ENCODE measurements around the gene SHROOM3.

SHROOM3 gene

DNA sequence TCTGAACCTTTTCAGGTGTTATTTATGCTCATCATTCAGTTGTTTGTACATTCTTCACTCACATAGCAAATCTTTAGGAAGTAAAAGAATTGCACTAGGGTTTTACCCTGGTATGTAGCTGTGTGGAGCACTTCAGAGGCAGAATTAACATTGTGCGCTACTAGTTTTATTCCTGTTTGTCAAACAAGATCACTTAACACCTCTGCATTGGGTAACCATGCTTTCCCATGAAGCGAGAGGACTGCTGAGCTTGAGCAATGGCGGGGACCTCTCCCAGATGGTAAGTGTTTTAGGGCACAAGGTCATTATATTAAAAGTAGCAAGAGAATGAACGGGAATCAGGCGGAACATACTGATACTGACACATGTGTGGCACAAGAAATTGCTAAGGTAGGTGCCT lies 59.2 kb downstream of the SHROOM3 start:
- DNase-seq (ENCODE audit: low read depth): no peak

DNA sequence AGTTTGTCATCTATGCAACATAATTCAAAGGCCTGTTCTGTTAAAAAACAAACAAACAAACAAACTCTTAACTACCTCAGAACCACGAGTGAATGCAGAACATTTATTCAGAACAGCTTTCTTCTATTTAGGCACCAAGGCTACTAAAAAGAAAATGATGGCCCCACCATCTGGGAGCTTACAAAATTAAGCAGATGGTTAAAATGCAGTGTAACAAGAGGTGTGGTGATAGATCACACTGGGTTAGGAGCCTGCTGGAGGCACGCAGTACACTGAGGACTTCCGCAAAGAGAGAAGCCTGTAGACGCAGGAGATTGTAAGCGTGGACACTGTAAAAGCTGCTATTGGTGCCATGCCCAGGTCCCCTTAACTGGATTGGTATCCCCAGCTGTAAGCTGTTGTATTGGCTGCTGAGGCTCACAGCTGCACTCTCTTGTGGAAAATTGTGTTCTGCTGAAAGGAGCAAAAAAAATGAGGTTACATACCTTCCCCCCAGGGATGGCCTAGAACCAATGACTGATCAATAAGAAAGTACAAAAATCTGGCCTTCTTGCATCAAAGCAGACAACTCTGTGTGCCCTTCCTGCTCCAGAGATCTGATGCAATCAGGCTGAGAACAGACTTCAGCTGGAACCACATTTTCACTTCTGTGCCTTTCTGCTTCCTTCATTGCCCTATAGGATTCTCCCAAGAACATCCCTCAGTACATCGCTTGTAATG lies 60.0 kb downstream of the SHROOM3 start:
- no peak for DNase-seq (ENCODE audit: low read depth)

DNA sequence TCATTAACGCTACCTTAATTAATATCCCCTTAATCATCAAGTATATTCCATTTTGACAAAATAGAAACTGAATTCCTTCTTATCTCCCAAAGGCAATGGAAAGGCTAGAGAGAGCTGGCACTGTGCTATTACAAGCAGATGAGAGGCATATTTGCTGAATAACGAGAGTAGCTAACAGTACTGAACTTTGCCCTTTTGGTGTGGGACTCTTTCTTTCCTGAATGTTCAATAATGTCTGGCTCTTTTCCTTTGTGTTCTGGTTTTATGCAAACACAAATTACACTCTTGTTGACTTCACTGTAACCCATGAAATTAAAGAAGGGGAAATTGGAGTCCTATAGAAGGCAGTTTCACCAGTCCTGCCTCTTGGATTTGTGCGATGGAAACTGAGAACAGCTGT lies 63.5 kb downstream of the SHROOM3 start:
- no peak for DNase-seq (ENCODE audit: low read depth)

- DNase-seq (ENCODE audit: low read depth): no peak
Measured at GRCh38 chr4:76499461-76499860, 64.4 kb downstream of the SHROOM3 start.

- DNase-seq (ENCODE audit: low read depth): no peak
Measured at GRCh38 chr4:76502886-76503285, 67.9 kb downstream of the SHROOM3 start.

DNA sequence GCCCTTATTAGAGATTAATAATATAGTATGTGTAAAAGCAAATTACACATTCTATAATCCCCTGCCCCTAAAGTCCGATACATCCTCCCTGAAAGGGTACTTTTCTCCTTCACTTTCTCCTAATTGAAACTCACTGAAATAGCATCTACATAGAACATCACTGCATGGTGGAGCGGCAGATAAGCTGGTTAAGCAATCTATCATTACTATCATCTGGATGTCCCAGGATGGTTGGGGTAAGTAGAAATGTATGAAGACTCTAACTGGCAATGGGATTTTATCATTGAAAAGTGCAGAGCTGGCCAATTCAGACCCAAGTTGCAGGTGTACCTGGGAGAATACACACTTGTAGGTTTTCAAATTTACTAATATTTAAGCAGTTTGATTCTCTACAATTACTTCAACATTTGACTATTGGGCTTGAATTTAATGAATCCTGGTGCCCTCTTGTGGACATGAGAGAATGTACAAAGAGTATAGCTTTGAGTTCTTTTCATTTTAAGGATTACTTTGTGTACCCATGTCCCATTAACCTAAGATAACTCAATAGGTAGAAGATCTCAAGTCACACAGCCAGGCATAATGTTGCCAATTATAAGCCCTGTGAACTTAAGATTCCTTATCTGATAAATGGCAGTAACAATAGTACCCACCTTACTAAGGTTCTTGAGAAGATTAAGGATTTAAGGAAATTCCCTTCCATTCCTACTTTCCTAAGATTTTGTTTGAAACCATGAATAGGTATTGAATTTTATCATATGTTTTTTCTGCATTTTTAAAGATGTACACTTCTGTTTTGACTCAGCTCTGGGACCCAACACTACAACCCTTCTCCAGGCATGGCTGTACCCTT lies 69.8 kb downstream of the SHROOM3 start:
- peak; percentile 42 for DNase-seq (ENCODE audit: low read depth)

DNA sequence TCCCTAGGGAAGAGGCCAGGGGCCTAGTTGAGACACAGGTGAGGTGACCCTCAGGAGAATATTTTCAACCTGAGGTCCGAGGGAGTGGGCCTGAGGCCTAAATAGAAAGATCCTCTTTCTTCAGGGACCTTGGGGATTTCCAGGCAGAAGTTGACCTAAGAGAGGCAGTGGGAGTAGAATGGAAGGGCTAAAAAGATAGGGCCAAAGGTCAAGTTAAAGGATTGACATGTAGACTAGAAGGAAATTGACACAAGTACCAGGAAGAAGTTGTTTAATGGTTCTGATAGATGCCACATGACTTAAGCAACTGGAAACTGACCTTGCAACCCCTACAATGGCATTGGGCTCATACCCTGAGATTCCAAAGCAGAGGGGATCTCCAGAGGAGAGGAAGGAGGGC lies 76.9 kb downstream of the SHROOM3 start:
- no peak for DNase-seq (ENCODE audit: low read depth)

GRCh38 chr4:76513482-76513881 lies 78.5 kb downstream of the SHROOM3 start:
- no peak for DNase-seq (ENCODE audit: low read depth)

DNA sequence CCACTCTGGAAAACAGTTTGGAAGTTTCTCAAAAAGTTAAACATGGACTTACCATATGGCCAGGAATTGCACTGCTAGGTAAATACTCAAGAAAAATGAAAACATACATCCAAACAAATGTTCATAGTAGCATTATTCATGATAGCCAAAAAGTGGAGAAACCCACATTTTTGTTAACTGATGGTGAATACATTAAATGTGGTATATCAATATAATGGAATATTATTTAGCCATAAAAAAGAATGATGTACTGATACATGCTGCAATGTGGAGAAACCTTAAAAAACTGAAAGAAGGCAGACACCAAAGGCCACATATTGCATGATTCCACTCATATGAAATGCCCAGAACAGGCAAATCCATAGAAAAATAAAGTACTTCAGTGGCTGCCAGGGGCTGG lies 79.1 kb downstream of the SHROOM3 start:
- DNase-seq (ENCODE audit: low read depth): no peak

GRCh38 chr4:76515975-76516843 lies 81.2 kb downstream of the SHROOM3 start:
- no peak for DNase-seq (ENCODE audit: low read depth)

GRCh38 chr4:76518241-76518640 lies 83.2 kb downstream of the SHROOM3 start:
- no peak for DNase-seq (ENCODE audit: low read depth)

- no peak for DNase-seq (ENCODE audit: low read depth)
Measured at GRCh38 chr4:76523593-76523992, 88.6 kb downstream of the SHROOM3 start.

GRCh38 chr4:76525751-76526150 lies 90.7 kb downstream of the SHROOM3 start:
- DNase-seq (ENCODE audit: low read depth): no peak

GRCh38 chr4:76526585-76526990 lies 91.6 kb downstream of the SHROOM3 start:
- DNase-seq (ENCODE audit: low read depth): no peak

DNA sequence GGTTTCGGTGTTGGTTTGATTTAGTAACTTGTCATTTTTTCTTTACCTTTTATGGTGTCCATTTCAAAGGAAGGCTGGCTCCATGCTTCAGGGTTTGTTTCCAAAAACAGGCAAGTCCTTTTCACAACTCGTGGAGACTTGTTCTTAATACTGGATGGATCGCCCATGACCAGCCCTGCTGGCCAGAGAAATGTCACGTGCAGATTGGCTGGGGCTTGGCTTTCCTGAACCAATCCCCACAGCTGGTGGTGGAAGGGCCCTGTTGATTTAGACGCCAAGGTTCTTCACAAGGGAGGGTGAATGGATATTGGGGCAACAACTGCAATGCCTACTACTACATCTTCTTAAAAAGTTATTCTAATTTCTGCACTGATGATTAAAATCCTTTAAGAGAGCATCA lies 92.6 kb downstream of the SHROOM3 start:
- DNase-seq (ENCODE audit: low read depth): no peak

- DNase-seq (ENCODE audit: low read depth): no peak
Measured at GRCh38 chr4:76531597-76531996, 96.6 kb downstream of the SHROOM3 start.

GRCh38 chr4:76532805-76533204 lies 97.8 kb downstream of the SHROOM3 start:
- no peak for DNase-seq (ENCODE audit: low read depth)

- no peak for DNase-seq (ENCODE audit: low read depth)
Measured at GRCh38 chr4:76533314-76533713, 98.3 kb downstream of the SHROOM3 start.

GRCh38 chr4:76535603-76536372 lies 100.8 kb downstream of the SHROOM3 start:
- peak; percentile 36 for DNase-seq (ENCODE audit: low read depth)

DNA sequence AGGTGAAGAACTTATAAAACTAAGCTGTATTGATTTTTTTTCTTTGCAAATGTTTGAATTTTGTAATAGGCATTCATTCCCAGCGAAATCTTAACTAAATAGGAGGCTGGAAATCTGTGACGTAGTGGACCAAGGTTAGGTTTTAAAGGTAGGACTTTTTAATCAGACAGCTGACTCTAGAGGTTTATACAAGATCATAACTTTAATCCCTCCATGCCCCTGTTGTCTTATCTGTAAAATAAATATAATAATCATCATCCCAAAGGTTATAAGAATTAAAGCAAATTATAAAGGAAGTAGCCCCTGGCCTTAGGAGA lies 101.3 kb downstream of the SHROOM3 start:
- DNase-seq (ENCODE audit: low read depth): no peak

GRCh38 chr4:76538296-76538695 lies 103.3 kb downstream of the SHROOM3 start:
- no peak for DNase-seq (ENCODE audit: low read depth)

DNA sequence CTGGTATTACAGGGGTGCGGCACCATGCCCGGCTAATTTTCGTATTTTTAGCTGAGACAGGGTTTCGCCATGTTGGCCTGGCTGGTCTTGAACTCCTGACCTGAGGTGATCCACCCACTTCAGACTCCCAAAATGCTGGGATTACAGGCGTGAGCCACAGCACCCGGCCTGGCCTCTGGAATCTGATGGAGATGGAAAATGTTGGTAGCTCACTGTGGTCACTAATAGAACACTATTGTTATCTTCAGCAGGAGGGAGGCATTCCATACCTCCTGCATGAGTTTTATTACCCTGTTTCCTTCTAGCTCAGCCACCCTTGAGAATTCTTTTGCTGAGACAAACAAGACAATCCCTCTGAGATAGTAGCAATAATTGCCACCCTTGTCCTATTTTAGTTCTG lies 105.0 kb downstream of the SHROOM3 start:
- DNase-seq (ENCODE audit: low read depth): no peak
